Measurements from ENCODE around the gene CENPS. TPM values are rescaled to one million over a fixed set of nuclear protein-coding genes. Genes with fewer than 3 reads are reported as not detected.
A peak's percentile ranks its signal among the peaks of the same experiment; 100 is the strongest.

The CENPS gene
- total and polyA plus RNA-seq, 2 of the 13 experiments (the other 11 are each of a cell fraction or from before 2014, with no cell fraction given) = 3.3 to 22.0 TPM

DNA sequence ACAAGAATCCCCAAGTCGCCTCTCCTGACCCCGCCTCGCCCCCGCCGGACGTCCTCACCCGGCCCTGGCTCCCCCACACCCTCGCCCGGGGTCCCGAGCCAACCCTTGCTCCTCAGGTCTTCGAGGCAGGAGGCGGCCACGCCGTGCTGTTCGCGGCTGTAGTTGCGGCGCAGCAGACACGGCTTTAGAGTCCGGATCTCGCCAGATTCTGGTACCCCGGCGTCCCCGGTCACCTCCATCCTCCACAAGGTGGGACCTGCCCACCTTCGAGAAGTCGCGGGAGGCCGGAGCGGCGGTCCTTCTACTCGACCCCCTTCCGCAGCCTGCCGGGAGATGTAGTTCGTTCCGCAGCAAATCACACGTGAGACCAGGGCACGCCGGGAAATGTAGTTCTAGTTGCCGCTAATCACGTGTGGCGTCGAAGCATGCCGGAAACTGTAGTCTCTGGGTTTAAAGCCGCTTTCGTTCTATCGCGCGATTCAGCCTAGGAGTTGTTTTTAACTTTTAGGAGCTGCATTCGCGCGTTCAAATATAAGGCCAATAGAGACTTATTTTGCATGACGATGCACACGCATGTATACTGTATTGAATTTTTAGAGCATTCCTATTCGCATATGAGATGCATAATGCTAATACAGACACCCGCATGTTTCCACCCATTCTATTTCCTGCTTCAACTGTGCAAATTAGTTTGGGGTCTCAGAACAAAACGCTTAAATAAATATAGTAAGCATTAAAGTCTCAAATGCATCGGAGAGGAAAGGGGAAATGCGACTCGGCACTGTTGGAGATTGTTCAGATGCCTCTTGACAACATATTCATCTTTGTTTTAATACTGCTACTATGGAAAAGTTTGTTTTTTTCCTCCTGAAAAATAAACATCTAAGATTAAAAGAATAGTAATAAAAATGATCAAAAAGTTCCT, 42.2 kb downstream of the CENPS start, which contains the start of gene DFFA (continued):
- TF ChIP-seq ZNF24 (IDR thresholded peaks at IDR 0.05) = no peak
- TF ChIP-seq ZSCAN25 (CRISPR knock-in tag; IDR thresholded peaks at IDR 0.05) = peak; percentile 69; the same call in 1 of the 2 replicates
- peak; percentile 83; the same call in 1 of the 2 replicates for TF ChIP-seq ZNF616 (CRISPR knock-in tag; IDR thresholded peaks at IDR 0.05; ENCODE audit: low read depth)
- 0 out of 2 replicates have a peak, but pooled peaks have one; percentile 19 for TF ChIP-seq SMARCC2 (IDR thresholded peaks at IDR 0.05)
- no peak for TF ChIP-seq HNF4A (CRISPR knock-in tag; IDR thresholded peaks at IDR 0.05)
- TF ChIP-seq FOXK2 (IDR thresholded peaks at IDR 0.05) = no peak
- TF ChIP-seq RELA (CRISPR knock-in tag; IDR thresholded peaks at IDR 0.05) = peak; percentile 59; the same call in 1 of the 2 replicates
- TF ChIP-seq POLR2G (IDR thresholded peaks at IDR 0.05; ENCODE audit: low read depth, low read length) = peak; percentile 79
- TF ChIP-seq IKZF1 (IDR thresholded peaks at IDR 0.05) = no peak
- TF ChIP-seq TBX2 (CRISPR knock-in tag; IDR thresholded peaks at IDR 0.05; ENCODE audit: borderline replicate concordance) = peak; percentile 80; the same call in 1 of the 2 replicates
- TF ChIP-seq ZFP41 (CRISPR knock-in tag; IDR thresholded peaks at IDR 0.05; ENCODE audit: borderline replicate concordance) = 0 out of 2 replicates have a peak, but pooled peaks have one; percentile 33
- no peak for TF ChIP-seq ZNF737 (CRISPR knock-in tag; IDR thresholded peaks at IDR 0.05; ENCODE audit: borderline replicate concordance)
- TF ChIP-seq FOXP1 (IDR thresholded peaks at IDR 0.05) = no peak
- TF ChIP-seq FOXP1 (CRISPR knock-in tag; IDR thresholded peaks at IDR 0.05) = no peak
- TF ChIP-seq, protein P1, sequence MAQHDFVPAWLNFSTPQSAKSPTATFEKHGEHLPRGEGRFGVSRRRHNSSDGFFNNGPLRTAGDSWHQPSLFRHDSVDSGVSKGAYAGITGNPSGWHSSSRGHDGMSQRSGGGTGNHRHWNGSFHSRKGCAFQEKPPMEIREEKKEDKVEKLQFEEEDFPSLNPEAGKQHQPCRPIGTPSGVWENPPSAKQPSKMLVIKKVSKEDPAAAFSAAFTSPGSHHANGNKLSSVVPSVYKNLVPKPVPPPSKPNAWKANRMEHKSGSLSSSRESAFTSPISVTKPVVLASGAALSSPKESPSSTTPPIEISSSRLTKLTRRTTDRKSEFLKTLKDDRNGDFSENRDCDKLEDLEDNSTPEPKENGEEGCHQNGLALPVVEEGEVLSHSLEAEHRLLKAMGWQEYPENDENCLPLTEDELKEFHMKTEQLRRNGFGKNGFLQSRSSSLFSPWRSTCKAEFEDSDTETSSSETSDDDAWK (CRISPR knock-in tag; IDR thresholded peaks at IDR 0.05) = no peak
- peak; percentile 57; the same call in 1 of the 2 replicates for TF ChIP-seq NFKB2 (CRISPR knock-in tag; IDR thresholded peaks at IDR 0.05; ENCODE audit: borderline replicate concordance)
- no peak for TF ChIP-seq HNF4G (IDR thresholded peaks at IDR 0.05; ENCODE audit: borderline replicate concordance, low read depth, low read length)
- no peak for TF ChIP-seq HNF4G (CRISPR knock-in tag; IDR thresholded peaks at IDR 0.05; ENCODE audit: borderline replicate concordance, low read depth)
- TF ChIP-seq, protein P2, sequence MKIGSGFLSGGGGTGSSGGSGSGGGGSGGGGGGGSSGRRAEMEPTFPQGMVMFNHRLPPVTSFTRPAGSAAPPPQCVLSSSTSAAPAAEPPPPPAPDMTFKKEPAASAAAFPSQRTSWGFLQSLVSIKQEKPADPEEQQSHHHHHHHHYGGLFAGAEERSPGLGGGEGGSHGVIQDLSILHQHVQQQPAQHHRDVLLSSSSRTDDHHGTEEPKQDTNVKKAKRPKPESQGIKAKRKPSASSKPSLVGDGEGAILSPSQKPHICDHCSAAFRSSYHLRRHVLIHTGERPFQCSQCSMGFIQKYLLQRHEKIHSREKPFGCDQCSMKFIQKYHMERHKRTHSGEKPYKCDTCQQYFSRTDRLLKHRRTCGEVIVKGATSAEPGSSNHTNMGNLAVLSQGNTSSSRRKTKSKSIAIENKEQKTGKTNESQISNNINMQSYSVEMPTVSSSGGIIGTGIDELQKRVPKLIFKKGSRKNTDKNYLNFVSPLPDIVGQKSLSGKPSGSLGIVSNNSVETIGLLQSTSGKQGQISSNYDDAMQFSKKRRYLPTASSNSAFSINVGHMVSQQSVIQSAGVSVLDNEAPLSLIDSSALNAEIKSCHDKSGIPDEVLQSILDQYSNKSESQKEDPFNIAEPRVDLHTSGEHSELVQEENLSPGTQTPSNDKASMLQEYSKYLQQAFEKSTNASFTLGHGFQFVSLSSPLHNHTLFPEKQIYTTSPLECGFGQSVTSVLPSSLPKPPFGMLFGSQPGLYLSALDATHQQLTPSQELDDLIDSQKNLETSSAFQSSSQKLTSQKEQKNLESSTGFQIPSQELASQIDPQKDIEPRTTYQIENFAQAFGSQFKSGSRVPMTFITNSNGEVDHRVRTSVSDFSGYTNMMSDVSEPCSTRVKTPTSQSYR (CRISPR knock-in tag; IDR thresholded peaks at IDR 0.05; ENCODE audit: borderline replicate concordance) = peak; percentile 66; the same call in 1 of the 2 replicates
- no peak for TF ChIP-seq TMF1 (CRISPR knock-in tag; IDR thresholded peaks at IDR 0.05; ENCODE audit: low read depth)
- TF ChIP-seq, protein P3, sequence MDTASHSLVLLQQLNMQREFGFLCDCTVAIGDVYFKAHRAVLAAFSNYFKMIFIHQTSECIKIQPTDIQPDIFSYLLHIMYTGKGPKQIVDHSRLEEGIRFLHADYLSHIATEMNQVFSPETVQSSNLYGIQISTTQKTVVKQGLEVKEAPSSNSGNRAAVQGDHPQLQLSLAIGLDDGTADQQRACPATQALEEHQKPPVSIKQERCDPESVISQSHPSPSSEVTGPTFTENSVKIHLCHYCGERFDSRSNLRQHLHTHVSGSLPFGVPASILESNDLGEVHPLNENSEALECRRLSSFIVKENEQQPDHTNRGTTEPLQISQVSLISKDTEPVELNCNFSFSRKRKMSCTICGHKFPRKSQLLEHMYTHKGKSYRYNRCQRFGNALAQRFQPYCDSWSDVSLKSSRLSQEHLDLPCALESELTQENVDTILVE (CRISPR knock-in tag; IDR thresholded peaks at IDR 0.05) = no peak; the same call in 1 of the 2 replicates
- no peak for TF ChIP-seq PRMT3 (CRISPR knock-in tag; IDR thresholded peaks at IDR 0.05; ENCODE audit: borderline replicate concordance, low read depth)
- TF ChIP-seq, protein P4, sequence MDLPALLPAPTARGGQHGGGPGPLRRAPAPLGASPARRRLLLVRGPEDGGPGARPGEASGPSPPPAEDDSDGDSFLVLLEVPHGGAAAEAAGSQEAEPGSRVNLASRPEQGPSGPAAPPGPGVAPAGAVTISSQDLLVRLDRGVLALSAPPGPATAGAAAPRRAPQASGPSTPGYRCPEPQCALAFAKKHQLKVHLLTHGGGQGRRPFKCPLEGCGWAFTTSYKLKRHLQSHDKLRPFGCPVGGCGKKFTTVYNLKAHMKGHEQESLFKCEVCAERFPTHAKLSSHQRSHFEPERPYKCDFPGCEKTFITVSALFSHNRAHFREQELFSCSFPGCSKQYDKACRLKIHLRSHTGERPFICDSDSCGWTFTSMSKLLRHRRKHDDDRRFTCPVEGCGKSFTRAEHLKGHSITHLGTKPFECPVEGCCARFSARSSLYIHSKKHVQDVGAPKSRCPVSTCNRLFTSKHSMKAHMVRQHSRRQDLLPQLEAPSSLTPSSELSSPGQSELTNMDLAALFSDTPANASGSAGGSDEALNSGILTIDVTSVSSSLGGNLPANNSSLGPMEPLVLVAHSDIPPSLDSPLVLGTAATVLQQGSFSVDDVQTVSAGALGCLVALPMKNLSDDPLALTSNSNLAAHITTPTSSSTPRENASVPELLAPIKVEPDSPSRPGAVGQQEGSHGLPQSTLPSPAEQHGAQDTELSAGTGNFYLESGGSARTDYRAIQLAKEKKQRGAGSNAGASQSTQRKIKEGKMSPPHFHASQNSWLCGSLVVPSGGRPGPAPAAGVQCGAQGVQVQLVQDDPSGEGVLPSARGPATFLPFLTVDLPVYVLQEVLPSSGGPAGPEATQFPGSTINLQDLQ (CRISPR knock-in tag; IDR thresholded peaks at IDR 0.05) = no peak
